B cell (primary cell): ENCODE data around the gene NAXD. TPM values are rescaled to one million over a fixed set of nuclear protein-coding genes. Genes with fewer than 3 reads are reported as not detected.
A peak's percentile ranks its signal among the peaks of the same experiment; 100 is the strongest.

ENCODE experiments used
- ATAC-seq: fragments of 200-7000 bp; cut with Tn5 transposase; one replicate; pipeline ENCODE4 v1.10.0; 2021; ENCODE audit warnings: low read depth, mild to moderate bottlenecking, moderate number of reproducible peaks, moderate library complexity
- CTCF ChIA-PET: fragments of 350-600 bp; sonication (Branson Sonifier 250); formaldehyde crosslinking; loops from one replicate; lab custom pipeline; 2021; ENCODE audit warnings: antibody characterized with exemption, inconsistent platforms; lab: Charles Lee
- POLR2A ChIA-PET: fragments of 350-600 bp; sonication (Branson Sonifier 250); formaldehyde crosslinking; loops from one replicate; lab custom pipeline; 2021; ENCODE audit warnings: antibody characterized with exemption; lab: Charles Lee
- DNase-seq: peaks from one replicate; pipeline ENCODE4 v3.0.0; 2013
- H2AFZ ChIP-seq: 2 replicates; pipeline ENCODE4 v1.6.1; 2012; ENCODE audit warnings: mild to moderate bottlenecking, low read depth, low read length; ENCODE audit not compliant: insufficient read depth, poor library complexity, severe bottlenecking
- H3K27ac ChIP-seq, 2 donors: 1 replicate in 1 of 2; 2 replicates in 1 of 2; pipeline ENCODE4 v1.5.1; 2012 to 2013; ENCODE audit warnings: low read length in 2 of 2, mild to moderate bottlenecking in 2 of 2, moderate library complexity in 1 of 2
- H3K27me3 ChIP-seq, 4 experiments: fragments of 200-600 bp in 1 of 4; sonication (generic) in 1 of 4; replicated peaks in 1 of 4; 1 replicate in 2 of 4; 2 replicates in 2 of 4; pipeline versions ENCODE4 v1.6.1 to v1.7.0; 2013 to 2016; ENCODE audit warnings: low read length in 3 of 4, mild to moderate bottlenecking in 2 of 4, mixed read lengths in 1 of 4, moderate library complexity in 1 of 4; ENCODE audit not compliant: insufficient read depth in 4 of 4, control insufficient read depth in 3 of 4; ENCODE audit errors: control extremely low read depth in 1 of 4
- H3K36me3 ChIP-seq, 2 experiments: replicated peaks in 1 of 2; 1 replicate in 1 of 2; 2 replicates in 1 of 2; pipeline versions ENCODE4 v1.6.1 to v1.7.1; 2013; ENCODE audit warnings: low read length in 1 of 2; ENCODE audit not compliant: insufficient read depth in 2 of 2, control insufficient read depth in 1 of 2; ENCODE audit errors: control extremely low read depth in 1 of 2, extremely low read depth in 1 of 2
- H3K4me1 ChIP-seq, 2 donors: fragments of 200-600 bp in 1 of 2; sonication (generic) in 1 of 2; 1 replicate in 1 of 2; 2 replicates in 1 of 2; pipeline versions ENCODE4 v1.5.1 to v1.6.1; 2013 to 2017; ENCODE audit warnings: low read length in 2 of 2; ENCODE audit not compliant: control insufficient read depth in 2 of 2, insufficient read depth in 2 of 2
- H3K4me2 ChIP-seq: replicated peaks from 2 replicates; pipeline ENCODE3; 2012; ENCODE audit warnings: mild to moderate bottlenecking, low read depth, low read length; ENCODE audit not compliant: poor library complexity, severe bottlenecking
- H3K4me3 ChIP-seq, 5 experiments: fragments of 200-600 bp in 1 of 5; sonication (generic) in 1 of 5; 1 replicate in 3 of 5; 2 replicates in 2 of 5; pipeline versions ENCODE4 v1.5.1 to v1.7.0; 2011 to 2016; ENCODE audit warnings: low read length in 4 of 5, mild to moderate bottlenecking in 4 of 5, low read depth in 2 of 5, control low read depth in 1 of 5, moderate library complexity in 1 of 5; ENCODE audit not compliant: insufficient read depth in 1 of 5; ENCODE audit errors: control extremely low read depth in 1 of 5, extremely low read depth in 1 of 5
- H3K79me2 ChIP-seq: fragments of 200-600 bp; sonication (generic); one replicate; pipeline ENCODE4 v1.6.0; 2016; ENCODE audit warnings: low read length; ENCODE audit not compliant: control insufficient read depth, insufficient read depth
- H3K9ac ChIP-seq: fragments of 200-600 bp; sonication (generic); 2 replicates; pipeline ENCODE4 v1.6.1; 2017; ENCODE audit warnings: mild to moderate bottlenecking, low read length, moderate library complexity
- H3K9me3 ChIP-seq, 3 donors: one replicate each; pipeline versions ENCODE4 v1.6.1 to v1.7.1; 2013; ENCODE audit warnings: low read length in 2 of 3; ENCODE audit not compliant: control insufficient read depth in 2 of 3, insufficient read depth in 1 of 3; ENCODE audit errors: control extremely low read depth in 1 of 3
- H4K20me1 ChIP-seq: 2 replicates; pipeline ENCODE4 v1.6.0; 2012; ENCODE audit warnings: mild to moderate bottlenecking, low read length; ENCODE audit not compliant: insufficient read depth, control insufficient read depth, poor library complexity, severe bottlenecking
- H3K27ac Mint-ChIP-seq: one replicate; pipeline ENCODE4 v1.8.0; 2021; ENCODE audit warnings: mixed read lengths
- H3K27me3 Mint-ChIP-seq: one replicate; pipeline ENCODE4 v1.8.0; 2021; ENCODE audit warnings: mixed read lengths
- H3K4me1 Mint-ChIP-seq: one replicate; pipeline ENCODE4 v1.8.0; 2021; ENCODE audit warnings: mixed read lengths
- H3K4me3 Mint-ChIP-seq: one replicate; pipeline ENCODE4 v1.8.0; 2021; ENCODE audit warnings: mixed read lengths
- H3K9me3 Mint-ChIP-seq: one replicate; pipeline ENCODE4 v1.8.0; 2022; ENCODE audit warnings: mixed read lengths; ENCODE audit not compliant: insufficient read depth
- CTCF ChIP-seq: fragments of 200-600 bp; IDR thresholded peaks from one replicate; pipeline ENCODE4 v1.8.0; 2022; ENCODE audit warnings: antibody characterized with exemption, mild to moderate bottlenecking
- EZH2 ChIP-seq: IDR thresholded peaks from 2 replicates; pipeline ENCODE4 v1.6.1; 2012; ENCODE audit warnings: borderline replicate concordance, low read depth, mild to moderate bottlenecking, moderate library complexity, low read length; ENCODE audit not compliant: insufficient read depth, poor library complexity, severe bottlenecking
- WGBS: methylation state at CpG from one replicate; pipeline ENCODE4 v1.1.5; 2013; ENCODE audit warnings: missing lambda C conversion rate; ENCODE audit not compliant: insufficient coverage; 5-methylcytosine and 5-hydroxymethylcytosine counted together
- intact Hi-C: fragments of 100-400 bp; cut with micrococcal nuclease; formaldehyde crosslinking; loops from one replicate; pipeline ENCODE4 v1.10.0; 2022
- polyA plus RNA-seq: library from polyadenylated mRNA; depleted of rRNA; stranded (reverse); fragments of >200 nt; gene quantifications from 2 replicates; pipeline ENCODE4 v1.2.3, GENCODE V29; 2012
- total RNA-seq, 2 donors: library from RNA; stranded (reverse); fragments of 120-200 nt in 1 of 2; gene quantifications; 1 replicate in 1 of 2; 2 replicates in 1 of 2; pipeline versions ENCODE4 v1.2.3 to v1.2.4, GENCODE V29; 2013 to 2022

Gene NAXD
- total and polyA plus RNA-seq, 2 donors (not counting 1 experiment from before 2014, with no cell fraction given) = 28.4 to 33.3 TPM

GRCh38 chr13:110664673-110665072 is 49.3 kb downstream of the NAXD start:
- 91% methylated on average over 10 of the region's 11 CpGs for WGBS
- Histone ChIP-seq H3K9me3 (peaks cover 0 to 6% (median 0%) of the 10 kb centered on the region in 3 donors), H2AFZ (no peak overlapping the region), H3K4me1 (peaks cover 46 to 60% of the 10 kb centered on the region in 2 donors), H3K27ac (peak overlapping the region; percentile 59 to 72), H3K27me3 (no peaks in the 10 kb centered on the region), H4K20me1 (no peaks in the 10 kb centered on the region), H3K4me3 (peak overlapping the region in 1 of 5 experiments; percentile 11), H3K9ac (no peak overlapping the region), H3K36me3 (peaks cover 0 to 63% of the 10 kb centered on the region in 2 experiments), H3K4me2 (peak overlapping the region; percentile 64), H3K79me2 (peaks cover 32% of the 10 kb centered on the region)
- DNase-seq (peak; percentile 4), ATAC-seq (no peak)
- H3K9me3 Mint-ChIP-seq = peaks cover 3% of the 10 kb centered on the region
- H3K4me1 Mint-ChIP-seq = peaks cover 62% of the 10 kb centered on the region
- no peak for TF ChIP-seq CTCF
- no peak for TF ChIP-seq EZH2
- peak overlapping the region; percentile 70 for H3K4me3 Mint-ChIP-seq
- no peaks in the 10 kb centered on the region for H3K27me3 Mint-ChIP-seq
- ChIA-PET CTCF (interaction anchor here (0.8 to 6.3 kb wide), 8 partner anchors 12 to 38 kb away, joined by 3 to 29 read pairs (median 5); no protein-coding TSS in a partner anchor), POLR2A (interaction anchor here (0.9 to 3.4 kb wide), 3 partner anchors 11 to 50 kb away, joined by 4 to 17 read pairs (median 7); no protein-coding TSS in a partner anchor)
- intact Hi-C loops = loop anchor here (1.0 kb wide), 1 partner anchor 12 kb away; no protein-coding TSS in a partner anchor
- peak overlapping the region; percentile 96 for H3K27ac Mint-ChIP-seq
